Measurements from ENCODE around the gene COL26A1.

The COL26A1 gene

GRCh38 chr7:101565601-101566209 lies 203.0 kb downstream of the COL26A1 start:
- WGBS (ENCODE audit: extremely low coverage, insufficient coverage, low lambda C conversion rate) = no CpG with 5 or more reads among the region's 8 CpGs
- H3K23ac ChIP-seq (ENCODE audit: low read length) = no peak overlapping the region
- H2BK15ac ChIP-seq (replicated peaks; ENCODE audit: low read depth) = no peak overlapping the region
- no peak for DNase-seq
- H3K36me3 ChIP-seq (ENCODE audit: control insufficient read depth, insufficient read depth, low read length) = no peaks in the 10 kb centered on the region
- H3K27ac ChIP-seq (ENCODE audit: low read depth, low read length) = no peak overlapping the region
- no peak overlapping the region for H4K8ac ChIP-seq (ENCODE audit: low read depth, low read length)
- H3K18ac ChIP-seq (ENCODE audit: low read length) = no peak overlapping the region
- H3K9ac ChIP-seq (ENCODE audit: low read length) = no peak overlapping the region
- H3K4me1 ChIP-seq (ENCODE audit: control insufficient read depth, low read depth, low read length) = peaks cover 2% of the 10 kb centered on the region
- no peaks in the 10 kb centered on the region for H3K27me3 ChIP-seq (ENCODE audit: insufficient read depth, low read length, poor library complexity)
- H3K4ac ChIP-seq (ENCODE audit: low read depth, low read length) = no peak overlapping the region
- no peak overlapping the region for H3K4me2 ChIP-seq (ENCODE audit: low read length)
- no peak overlapping the region for H4K5ac ChIP-seq (ENCODE audit: low read length)
- H3K56ac ChIP-seq (ENCODE audit: low read length) = no peak overlapping the region
- H2AK5ac ChIP-seq (ENCODE audit: low read length) = no peak overlapping the region
- H2BK120ac ChIP-seq (ENCODE audit: low read depth, low read length) = no peak overlapping the region
- H3K79me1 ChIP-seq (ENCODE audit: low read length) = no peaks in the 10 kb centered on the region
- H2BK5ac ChIP-seq (ENCODE audit: low read length) = no peak overlapping the region
- no peak overlapping the region for H3K4me3 ChIP-seq (ENCODE audit: low read length)
- H3K79me2 ChIP-seq (ENCODE audit: control insufficient read depth, insufficient read depth, low read length) = no peaks in the 10 kb centered on the region

- H3K4me1 ChIP-seq (ENCODE audit: control insufficient read depth, low read depth, low read length) = peaks cover 2% of the 10 kb centered on the region
- no peak overlapping the region for H3K4me2 ChIP-seq (ENCODE audit: low read length)
- H3K27ac ChIP-seq (ENCODE audit: low read depth, low read length) = no peak overlapping the region
- H3K36me3 ChIP-seq (ENCODE audit: control insufficient read depth, insufficient read depth, low read length) = no peaks in the 10 kb centered on the region
- no peak overlapping the region for H3K4ac ChIP-seq (ENCODE audit: low read depth, low read length)
- no peak overlapping the region for H2AK5ac ChIP-seq (ENCODE audit: low read length)
- no peak overlapping the region for H3K18ac ChIP-seq (ENCODE audit: low read length)
- H2BK15ac ChIP-seq (replicated peaks; ENCODE audit: low read depth) = no peak overlapping the region
- H4K8ac ChIP-seq (ENCODE audit: low read depth, low read length) = no peak overlapping the region
- no peak overlapping the region for H2BK120ac ChIP-seq (ENCODE audit: low read depth, low read length)
- H2BK5ac ChIP-seq (ENCODE audit: low read length) = no peak overlapping the region
- no peak for DNase-seq
- no peak overlapping the region for H3K56ac ChIP-seq (ENCODE audit: low read length)
- H3K27me3 ChIP-seq (ENCODE audit: insufficient read depth, low read length, poor library complexity) = no peaks in the 10 kb centered on the region
- H3K23ac ChIP-seq (ENCODE audit: low read length) = no peak overlapping the region
- H3K79me2 ChIP-seq (ENCODE audit: control insufficient read depth, insufficient read depth, low read length) = no peaks in the 10 kb centered on the region
- no CpG with 5 or more reads among the region's 7 CpGs for WGBS (ENCODE audit: extremely low coverage, insufficient coverage, low lambda C conversion rate)
- no peak overlapping the region for H3K9ac ChIP-seq (ENCODE audit: low read length)
- H3K4me3 ChIP-seq (ENCODE audit: low read length) = no peak overlapping the region
- H4K5ac ChIP-seq (ENCODE audit: low read length) = no peak overlapping the region
- no peaks in the 10 kb centered on the region for H3K79me1 ChIP-seq (ENCODE audit: low read length)
Measured at GRCh38 chr7:101567230-101567629, 204.6 kb downstream of the COL26A1 start.

GRCh38 chr7:101572156-101572555 lies 209.5 kb downstream of the COL26A1 start:
- H3K27ac ChIP-seq (ENCODE audit: low read depth, low read length) = no peak overlapping the region
- H3K23ac ChIP-seq (ENCODE audit: low read length) = no peak overlapping the region
- H3K9ac ChIP-seq (ENCODE audit: low read length) = no peak overlapping the region
- H3K18ac ChIP-seq (ENCODE audit: low read length) = no peak overlapping the region
- no peak overlapping the region for H2BK120ac ChIP-seq (ENCODE audit: low read depth, low read length)
- no peaks in the 10 kb centered on the region for H3K79me2 ChIP-seq (ENCODE audit: control insufficient read depth, insufficient read depth, low read length)
- H3K4me3 ChIP-seq (ENCODE audit: low read length) = no peak overlapping the region
- no peak overlapping the region for H2BK15ac ChIP-seq (replicated peaks; ENCODE audit: low read depth)
- H3K36me3 ChIP-seq (ENCODE audit: control insufficient read depth, insufficient read depth, low read length) = no peaks in the 10 kb centered on the region
- no peaks in the 10 kb centered on the region for H3K27me3 ChIP-seq (ENCODE audit: insufficient read depth, low read length, poor library complexity)
- no peak overlapping the region for H4K5ac ChIP-seq (ENCODE audit: low read length)
- no peak overlapping the region for H4K8ac ChIP-seq (ENCODE audit: low read depth, low read length)
- no peak overlapping the region for H3K4ac ChIP-seq (ENCODE audit: low read depth, low read length)
- no peaks in the 10 kb centered on the region for H3K4me1 ChIP-seq (ENCODE audit: control insufficient read depth, low read depth, low read length)
- H3K56ac ChIP-seq (ENCODE audit: low read length) = no peak overlapping the region
- no peak for DNase-seq
- no peaks in the 10 kb centered on the region for H3K79me1 ChIP-seq (ENCODE audit: low read length)
- no peak overlapping the region for H3K4me2 ChIP-seq (ENCODE audit: low read length)
- H2AK5ac ChIP-seq (ENCODE audit: low read length) = no peak overlapping the region
- WGBS (ENCODE audit: extremely low coverage, insufficient coverage, low lambda C conversion rate) = no CpG with 5 or more reads among the region's 2 CpGs
- H2BK5ac ChIP-seq (ENCODE audit: low read length) = no peak overlapping the region

DNA sequence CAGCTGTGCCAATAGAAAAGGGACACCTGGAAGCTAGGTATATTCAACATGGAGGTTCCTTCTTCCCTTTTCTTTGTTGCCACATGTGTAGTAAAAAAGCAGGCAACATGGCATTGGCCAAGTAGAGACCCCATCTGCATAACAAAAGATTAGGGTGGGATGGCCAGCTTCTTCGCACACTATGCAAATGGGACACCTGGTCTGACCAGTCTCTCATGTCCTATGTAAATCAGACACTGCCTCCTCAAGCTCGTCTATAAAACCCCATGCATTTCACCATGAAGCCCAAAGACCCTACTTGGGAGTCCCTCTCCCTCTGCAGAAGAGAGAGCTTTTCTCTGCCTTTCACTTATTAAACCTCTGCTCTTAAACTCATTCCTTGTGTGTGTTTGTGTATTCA lies 212.5 kb downstream of the COL26A1 start:
- no CpG with 5 or more reads among the region's 2 CpGs for WGBS (ENCODE audit: extremely low coverage, insufficient coverage, low lambda C conversion rate)
- no peak overlapping the region for H3K4me3 ChIP-seq (ENCODE audit: low read length)
- H4K5ac ChIP-seq (ENCODE audit: low read length) = no peak overlapping the region
- no peaks in the 10 kb centered on the region for H3K36me3 ChIP-seq (ENCODE audit: control insufficient read depth, insufficient read depth, low read length)
- H3K56ac ChIP-seq (ENCODE audit: low read length) = no peak overlapping the region
- no peak overlapping the region for H2BK15ac ChIP-seq (replicated peaks; ENCODE audit: low read depth)
- H3K9ac ChIP-seq (ENCODE audit: low read length) = no peak overlapping the region
- H4K8ac ChIP-seq (ENCODE audit: low read depth, low read length) = no peak overlapping the region
- peak overlapping the region; percentile 41 for H3K18ac ChIP-seq (ENCODE audit: low read length)
- H3K27ac ChIP-seq (ENCODE audit: low read depth, low read length) = no peak overlapping the region
- peak; percentile 84 for DNase-seq
- H3K79me1 ChIP-seq (ENCODE audit: low read length) = no peaks in the 10 kb centered on the region
- H2AK5ac ChIP-seq (ENCODE audit: low read length) = no peak overlapping the region
- no peaks in the 10 kb centered on the region for H3K27me3 ChIP-seq (ENCODE audit: insufficient read depth, low read length, poor library complexity)
- no peak overlapping the region for H3K4me2 ChIP-seq (ENCODE audit: low read length)
- no peaks in the 10 kb centered on the region for H3K79me2 ChIP-seq (ENCODE audit: control insufficient read depth, insufficient read depth, low read length)
- H3K4me1 ChIP-seq (ENCODE audit: control insufficient read depth, low read depth, low read length) = no peaks in the 10 kb centered on the region
- no peak overlapping the region for H3K4ac ChIP-seq (ENCODE audit: low read depth, low read length)
- H3K23ac ChIP-seq (ENCODE audit: low read length) = no peak overlapping the region
- H2BK5ac ChIP-seq (ENCODE audit: low read length) = no peak overlapping the region
- no peak overlapping the region for H2BK120ac ChIP-seq (ENCODE audit: low read depth, low read length)

- Histone ChIP-seq H3K27ac (ENCODE audit: low read depth, low read length) (no peak overlapping the region), H3K4me3 (ENCODE audit: low read length) (no peak overlapping the region)
Measured at GRCh38 chr7:101575721-101576120, 213.0 kb downstream of the COL26A1 start.

DNA sequence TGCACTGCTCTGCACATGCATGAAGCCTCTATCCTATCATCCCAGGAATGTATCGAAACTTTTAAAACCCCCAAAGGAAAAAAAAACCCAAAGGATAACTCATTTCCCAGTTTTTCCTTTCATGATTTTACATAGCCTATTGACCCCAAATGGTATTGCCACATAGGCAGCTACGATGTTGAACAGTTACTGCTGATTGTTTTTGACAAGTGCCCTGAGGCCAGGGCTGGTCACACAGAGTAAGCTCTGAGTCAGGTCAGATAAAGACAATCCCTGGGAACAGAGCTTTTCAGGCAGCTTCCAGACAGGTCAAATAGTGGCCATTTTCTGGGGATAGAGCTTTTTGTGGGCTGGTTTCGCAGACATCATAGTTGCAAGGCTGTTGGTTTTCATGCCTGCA lies 214.3 kb downstream of the COL26A1 start:
- no peaks in the 10 kb centered on the region for H3K36me3 ChIP-seq (ENCODE audit: control insufficient read depth, insufficient read depth, low read length)
- no peak overlapping the region for H2AK5ac ChIP-seq (ENCODE audit: low read length)
- H2BK5ac ChIP-seq (ENCODE audit: low read length) = no peak overlapping the region
- H3K4me2 ChIP-seq (ENCODE audit: low read length) = no peak overlapping the region
- no peak overlapping the region for H3K4me3 ChIP-seq (ENCODE audit: low read length)
- H3K27ac ChIP-seq (ENCODE audit: low read depth, low read length) = no peak overlapping the region
- DNase-seq = peak; percentile 50
- WGBS (ENCODE audit: extremely low coverage, insufficient coverage, low lambda C conversion rate) = no CpG with 5 or more reads among the region's 3 CpGs
- H3K27me3 ChIP-seq (ENCODE audit: insufficient read depth, low read length, poor library complexity) = no peaks in the 10 kb centered on the region
- H3K4ac ChIP-seq (ENCODE audit: low read depth, low read length) = no peak overlapping the region
- H4K5ac ChIP-seq (ENCODE audit: low read length) = no peak overlapping the region
- no peaks in the 10 kb centered on the region for H3K79me1 ChIP-seq (ENCODE audit: low read length)
- H2BK120ac ChIP-seq (ENCODE audit: low read depth, low read length) = no peak overlapping the region
- H3K56ac ChIP-seq (ENCODE audit: low read length) = no peak overlapping the region
- no peak overlapping the region for H3K18ac ChIP-seq (ENCODE audit: low read length)
- H3K23ac ChIP-seq (ENCODE audit: low read length) = no peak overlapping the region
- no peak overlapping the region for H3K9ac ChIP-seq (ENCODE audit: low read length)
- no peak overlapping the region for H4K8ac ChIP-seq (ENCODE audit: low read depth, low read length)
- no peaks in the 10 kb centered on the region for H3K79me2 ChIP-seq (ENCODE audit: control insufficient read depth, insufficient read depth, low read length)
- no peaks in the 10 kb centered on the region for H3K4me1 ChIP-seq (ENCODE audit: control insufficient read depth, low read depth, low read length)
- no peak overlapping the region for H2BK15ac ChIP-seq (replicated peaks; ENCODE audit: low read depth)

More at GRCh38 chr7:101575721-101576120, 213.0 kb downstream of the COL26A1 start:
- no peak overlapping the region for H4K8ac ChIP-seq (ENCODE audit: low read depth, low read length)
- no peaks in the 10 kb centered on the region for H3K4me1 ChIP-seq (ENCODE audit: control insufficient read depth, low read depth, low read length)
- H3K56ac ChIP-seq (ENCODE audit: low read length) = no peak overlapping the region
- no peaks in the 10 kb centered on the region for H3K36me3 ChIP-seq (ENCODE audit: control insufficient read depth, insufficient read depth, low read length)
- no peaks in the 10 kb centered on the region for H3K79me2 ChIP-seq (ENCODE audit: control insufficient read depth, insufficient read depth, low read length)
- H2BK15ac ChIP-seq (replicated peaks; ENCODE audit: low read depth) = no peak overlapping the region
- no peak for DNase-seq
- no peak overlapping the region for H3K4me2 ChIP-seq (ENCODE audit: low read length)
- H3K79me1 ChIP-seq (ENCODE audit: low read length) = no peaks in the 10 kb centered on the region
- H4K5ac ChIP-seq (ENCODE audit: low read length) = no peak overlapping the region
- no peak overlapping the region for H2BK5ac ChIP-seq (ENCODE audit: low read length)
- no peak overlapping the region for H2AK5ac ChIP-seq (ENCODE audit: low read length)
- no peak overlapping the region for H3K4ac ChIP-seq (ENCODE audit: low read depth, low read length)
- H3K23ac ChIP-seq (ENCODE audit: low read length) = no peak overlapping the region
- H3K27me3 ChIP-seq (ENCODE audit: insufficient read depth, low read length, poor library complexity) = no peaks in the 10 kb centered on the region
- no peak overlapping the region for H3K9ac ChIP-seq (ENCODE audit: low read length)
- no peak overlapping the region for H3K18ac ChIP-seq (ENCODE audit: low read length)
- no peak overlapping the region for H2BK120ac ChIP-seq (ENCODE audit: low read depth, low read length)

Measured in mesendoderm (in vitro differentiated cells).